K562 (cell line): ENCODE measurements around the gene BRCC3. TPM values are rescaled to one million over a fixed set of nuclear protein-coding genes. Genes with fewer than 3 reads are reported as not detected.
A peak's percentile ranks its signal among the peaks of the same experiment; 100 is the strongest.

Experiments used
- CEBPG ChIP-seq, 3 experiments: fragments of 200-800 bp in 1 of 3; sonication (Bioruptor generic) in 1 of 3; sonication (generic) in 1 of 3; formaldehyde crosslinking in 1 of 3; IDR thresholded peaks in 2 of 3; conservative IDR thresholded peaks in 1 of 3; 2 replicates each; pipeline versions ENCODE4 v1.6.1 to v1.8.0; 2016 to 2022; ENCODE audit warnings: missing compliant biosample characterization in 2 of 3, missing genetic modification characterization in 2 of 3, mild to moderate bottlenecking in 1 of 3, missing genetic modification reagents in 1 of 3
- CHD7 ChIP-seq: fragments of 200-600 bp; sonication (generic); IDR thresholded peaks from one replicate; pipeline ENCODE4 v1.6.1; 2012; ENCODE audit warnings: mild to moderate bottlenecking, low read depth, low read length, inconsistent platforms
- EWSR1 ChIP-seq: fragments of 450-650 bp; IDR thresholded peaks from 2 replicates; pipeline ENCODE4 v1.6.1; 2018; ENCODE audit warnings: borderline replicate concordance, mild to moderate bottlenecking, low read depth, moderate library complexity; ENCODE audit not compliant: partially characterized antibody
- GATAD2B ChIP-seq: fragments of 450-650 bp; IDR thresholded peaks from 2 replicates; pipeline ENCODE4 v1.6.1; 2017; ENCODE audit warnings: mild to moderate bottlenecking, borderline replicate concordance
- HNRNPUL1 ChIP-seq: fragments of 200-400 bp; formaldehyde crosslinking; IDR thresholded peaks from 2 replicates; pipeline ENCODE4 v1.6.1; 2017; ENCODE audit warnings: low read length
- HOMEZ ChIP-seq: fragments of 250-450 bp; sonication (Bioruptor Pico); IDR thresholded peaks from 2 replicates; pipeline ENCODE4 v1.4.0; 2020; ENCODE audit warnings: mild to moderate bottlenecking, moderate library complexity
- VEZF1 ChIP-seq: fragments of 200-800 bp; sonication (Bioruptor generic); IDR thresholded peaks from 2 replicates; pipeline ENCODE4 v1.6.1; 2017; ENCODE audit warnings: missing genetic modification characterization, missing compliant biosample characterization
- polyA plus RNA-seq, 8 experiments: library from polyadenylated mRNA; depleted of rRNA in 4 of 8; stranded (reverse) in 5 of 8; unstranded in 3 of 8; fragments of >200 nt; fragmentation: Nextera tagmentation in 2 of 8; fragmentation: Illumina TruSeq in 1 of 8; extraction: Ambion mirVana in 2 of 8; extraction: Trizol in 1 of 8; gene quantifications; 2 replicates each; pipeline versions ENCODE4 v1.2.1 to v1.2.3, GENCODE V29; 2011 to 2014; ENCODE audit warnings: inconsistent platforms in 1 of 8, missing spikeins in 1 of 8
- total RNA-seq, 7 experiments: library from RNA; depleted of rRNA in 6 of 7; stranded (reverse); fragments of >200 nt in 6 of 7; fragmentation: Illumina TruSeq in 2 of 7; extraction: Trizol in 2 of 7; gene quantifications; 2 replicates each; pipeline versions ENCODE4 v1.2.1 to v1.2.3, GENCODE V29; 2011 to 2021; ENCODE audit warnings: low replicate concordance in 1 of 7
- TF ChIP-seq, protein P1 (sequence below): sonication (generic); formaldehyde crosslinking; IDR thresholded peaks from 2 replicates; pipeline ENCODE4 v1.8.0; 2022; ENCODE audit warnings: mild to moderate bottlenecking, low read depth, missing genetic modification reagents

Gene BRCC3
- total and polyA plus RNA-seq, 9 of the 15 experiments (the other 6 are each of a cell fraction or from before 2014, with no cell fraction given), result 9.6 to 44.8 (median 26.7) TPM

- TF ChIP-seq CHD7 (no peak), VEZF1 (CRISPR knock-in tag) (peak; percentile 44; the same call in 1 of the 2 replicates), HOMEZ (CRISPR knock-in tag) (no peak), HNRNPUL1 (no peak), EWSR1 (no peak), CEBPG (CRISPR knock-in tag; IDR thresholded peaks at IDR 0.05) (peak; percentile 80), CEBPG (tag; conservative IDR thresholded peaks at IDR 0.05 in 1 of 2, IDR thresholded peaks at IDR 0.05 in 1 of 2) (no peak), GATAD2B (no peak)
- TF ChIP-seq, protein P1, sequence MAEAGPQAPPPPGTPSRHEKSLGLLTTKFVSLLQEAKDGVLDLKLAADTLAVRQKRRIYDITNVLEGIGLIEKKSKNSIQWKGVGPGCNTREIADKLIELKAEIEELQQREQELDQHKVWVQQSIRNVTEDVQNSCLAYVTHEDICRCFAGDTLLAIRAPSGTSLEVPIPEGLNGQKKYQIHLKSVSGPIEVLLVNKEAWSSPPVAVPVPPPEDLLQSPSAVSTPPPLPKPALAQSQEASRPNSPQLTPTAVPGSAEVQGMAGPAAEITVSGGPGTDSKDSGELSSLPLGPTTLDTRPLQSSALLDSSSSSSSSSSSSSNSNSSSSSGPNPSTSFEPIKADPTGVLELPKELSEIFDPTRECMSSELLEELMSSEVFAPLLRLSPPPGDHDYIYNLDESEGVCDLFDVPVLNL (CRISPR knock-in tag), result no peak
These were observed 47.1 kb upstream of the BRCC3 start (continued) for GRCh38 chrX:155023907-155024833.
